IPS-18c (cell line): ENCODE data around the gene IGSF6.
"Not testable (repeated sequence)": the region's sequence is repeated elsewhere in the genome, so short reads cannot be mapped to it uniquely, and the experiment has no call there.

ENCODE experiments used
- H3K4me3 ChIP-seq: 2 replicates; pipeline ENCODE4 v1.7.0; 2013; ENCODE audit warnings: low read depth, mild to moderate bottlenecking, low read length, moderate library complexity; ENCODE audit not compliant: insufficient read depth
- H3K9me3 ChIP-seq: one replicate; pipeline ENCODE4 v1.6.1; 2013; ENCODE audit warnings: mild to moderate bottlenecking, low read length, moderate library complexity; ENCODE audit not compliant: control insufficient read depth, insufficient read depth

The IGSF6 gene, protein sequence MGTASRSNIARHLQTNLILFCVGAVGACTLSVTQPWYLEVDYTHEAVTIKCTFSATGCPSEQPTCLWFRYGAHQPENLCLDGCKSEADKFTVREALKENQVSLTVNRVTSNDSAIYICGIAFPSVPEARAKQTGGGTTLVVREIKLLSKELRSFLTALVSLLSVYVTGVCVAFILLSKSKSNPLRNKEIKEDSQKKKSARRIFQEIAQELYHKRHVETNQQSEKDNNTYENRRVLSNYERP

GRCh38 chr16:21652453-21652852, at the start of gene IGSF6:
Gene IGSF6, minus strand, starts transcription at chr16:21652608. Its CDS starts 10 bp downstream, at chr16:21652598.
- Histone ChIP-seq H3K9me3 (no peaks in the 10 kb centered on the region), H3K4me3 (no peak within 1 kb of the TSS)

GRCh38 chr16:21701271-21701670, 48.9 kb upstream of the IGSF6 start:
- no peak overlapping the region for H3K4me3 ChIP-seq

DNA sequence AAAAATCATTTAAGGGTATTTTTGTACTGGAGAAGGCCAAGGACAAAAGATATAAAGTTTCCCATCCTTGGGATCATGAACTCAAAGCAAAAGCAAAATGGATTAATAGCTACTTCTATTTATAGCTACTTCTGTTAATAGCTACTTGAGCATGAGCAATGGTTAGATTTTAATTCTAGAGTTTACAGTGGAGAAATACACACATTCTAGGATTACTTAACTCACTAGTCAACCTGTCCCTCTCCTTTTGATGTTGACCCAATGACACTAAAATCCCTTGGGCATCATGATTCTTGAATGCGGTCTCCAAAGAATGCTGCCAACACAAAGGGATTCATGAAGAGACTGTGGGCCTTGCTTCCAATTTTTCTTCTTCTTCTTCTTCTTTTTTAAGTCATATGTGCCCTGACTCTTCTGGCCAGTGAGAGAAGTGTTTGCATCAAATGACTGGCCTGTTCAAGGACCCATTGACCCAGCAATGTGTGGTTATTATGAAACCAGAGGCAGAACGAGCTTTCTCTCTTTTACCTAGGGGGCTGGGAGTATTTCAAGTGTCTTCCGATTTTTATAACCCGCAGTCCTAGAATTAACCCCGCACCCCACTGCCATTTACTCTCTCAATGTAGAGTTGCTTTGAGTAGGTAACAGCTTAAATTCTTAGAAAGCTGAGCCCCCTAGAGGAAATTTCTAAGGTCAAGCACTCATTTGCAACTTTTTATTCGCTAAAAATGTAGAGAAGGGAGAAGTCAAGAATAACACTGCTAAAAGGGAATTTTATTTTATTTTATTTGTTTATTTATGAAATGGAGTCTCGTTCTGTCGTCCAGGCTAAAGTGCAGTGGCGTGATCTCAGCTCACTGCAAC, 46.0 kb upstream of the IGSF6 start:
- Histone ChIP-seq H3K4me3 (no peak overlapping the region), H3K9me3 (no peaks in the 10 kb centered on the region)

More at GRCh38 chr16:21701271-21701670, 48.9 kb upstream of the IGSF6 start:
- no peaks in the 10 kb centered on the region for H3K9me3 ChIP-seq

- Histone ChIP-seq H3K4me3 (no peak overlapping the region), H3K9me3 (no peaks in the 10 kb centered on the region)
Measured at GRCh38 chr16:21697032-21697431, 44.6 kb upstream of the IGSF6 start.

GRCh38 chr16:21694609-21695008, 42.2 kb upstream of the IGSF6 start:
- no peaks in the 10 kb centered on the region for H3K9me3 ChIP-seq
- no peak overlapping the region for H3K4me3 ChIP-seq

- H3K4me3 ChIP-seq, H3K9me3 ChIP-seq: not testable (repeated sequence)
Measured at GRCh38 chr16:21690967-21691366, 38.6 kb upstream of the IGSF6 start.

GRCh38 chr16:21689107-21689506, 36.7 kb upstream of the IGSF6 start:
- no peaks in the 10 kb centered on the region for H3K9me3 ChIP-seq
- H3K4me3 ChIP-seq, result no peak overlapping the region

GRCh38 chr16:21685034-21685455, 32.6 kb upstream of the IGSF6 start:
- H3K4me3 ChIP-seq, result no peak overlapping the region
- H3K9me3 ChIP-seq, result no peaks in the 10 kb centered on the region

GRCh38 chr16:21684199-21684598, 31.8 kb upstream of the IGSF6 start:
- no peaks in the 10 kb centered on the region for H3K9me3 ChIP-seq
- H3K4me3 ChIP-seq, result no peak overlapping the region

DNA sequence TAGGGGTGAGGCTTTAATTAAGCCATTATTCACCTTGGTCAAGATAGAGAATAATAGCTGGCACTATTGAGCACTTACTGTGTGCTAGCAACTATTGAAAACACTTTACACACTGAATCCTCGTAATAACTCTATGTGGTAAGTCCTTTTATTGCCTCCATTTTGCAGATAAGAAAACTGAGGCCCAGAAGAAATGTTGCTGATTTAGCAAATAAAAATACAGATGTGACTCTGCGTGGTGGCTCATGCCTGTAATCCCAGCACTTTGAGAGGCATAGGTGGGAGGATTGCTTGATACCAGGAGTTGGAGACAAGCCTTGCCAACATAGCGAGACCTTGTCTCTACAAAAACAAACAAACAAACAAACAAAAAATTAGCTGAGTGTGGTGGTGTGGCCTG, 30.8 kb upstream of the IGSF6 start:
- Histone ChIP-seq H3K4me3 (no peak overlapping the region), H3K9me3 (no peaks in the 10 kb centered on the region)

DNA sequence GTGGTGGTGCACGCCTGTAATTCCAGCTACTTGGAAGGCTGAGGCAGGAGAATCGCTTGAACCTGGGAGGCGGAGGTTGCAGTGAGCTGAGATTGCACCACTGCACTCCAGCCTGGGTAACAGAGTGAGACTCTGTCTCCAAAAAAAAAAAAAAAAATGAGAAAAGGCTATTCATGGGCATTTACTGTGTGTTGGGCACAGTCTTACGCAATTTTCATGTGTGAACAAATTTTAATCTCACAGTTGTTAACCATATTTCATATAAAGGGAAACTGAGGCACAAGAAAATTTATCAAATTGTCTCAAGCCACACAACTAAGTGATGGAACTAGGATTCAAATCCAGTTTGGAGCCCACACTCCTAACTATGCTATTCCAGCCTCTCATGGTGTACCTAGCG, 28.3 kb upstream of the IGSF6 start:
- not testable (repeated sequence) for H3K9me3 ChIP-seq

GRCh38 chr16:21674456-21674855, 22.0 kb upstream of the IGSF6 start:
- H3K9me3 ChIP-seq, H3K4me3 ChIP-seq: not testable (repeated sequence)

More for the DNA sequence above, 28.3 kb upstream of the IGSF6 start:
- not testable (repeated sequence) for H3K4me3 ChIP-seq

- Histone ChIP-seq H3K9me3 (no peaks in the 10 kb centered on the region), H3K4me3 (no peak overlapping the region)
Measured at GRCh38 chr16:21673469-21673868, 21.1 kb upstream of the IGSF6 start.

GRCh38 chr16:21667575-21667974, 15.2 kb upstream of the IGSF6 start:
- H3K9me3 ChIP-seq, result no peaks in the 10 kb centered on the region
- no peak overlapping the region for H3K4me3 ChIP-seq

- H3K4me3 ChIP-seq, result no peak overlapping the region
- H3K9me3 ChIP-seq, result no peaks in the 10 kb centered on the region
Measured at GRCh38 chr16:21666772-21667171, 14.4 kb upstream of the IGSF6 start.

DNA sequence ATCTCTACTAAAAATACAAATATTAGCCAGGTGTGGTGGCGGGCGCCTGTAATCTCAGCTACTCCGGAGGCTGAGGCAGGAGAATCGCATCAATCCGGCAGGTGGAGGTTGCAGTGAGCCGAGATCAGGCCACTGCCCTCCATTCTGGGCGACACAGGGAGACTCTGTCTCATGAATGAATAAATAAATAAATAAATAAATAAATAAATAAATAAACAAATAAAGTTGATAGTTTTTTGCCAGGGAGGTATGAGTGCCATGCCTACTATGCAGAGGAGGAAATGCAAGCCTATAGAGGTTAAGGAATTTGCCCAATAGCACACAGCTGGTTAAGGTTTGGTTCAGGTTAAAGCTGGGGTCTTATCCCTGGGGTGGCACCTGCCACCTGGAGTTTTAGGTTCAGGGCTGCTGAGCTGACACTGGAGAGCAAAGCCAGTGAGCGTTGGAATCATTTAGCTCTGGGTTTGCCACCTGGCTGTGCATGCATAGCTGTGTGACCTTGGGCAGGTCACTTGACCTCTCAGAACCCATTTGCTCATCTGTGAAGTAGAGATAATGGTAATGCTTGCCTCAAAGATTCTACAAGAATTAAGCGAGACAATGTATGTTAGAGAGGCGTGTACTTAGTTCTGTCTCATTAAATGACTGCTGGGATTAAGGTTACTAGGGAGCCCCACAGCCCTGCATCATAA, 12.5 kb upstream of the IGSF6 start:
- H3K9me3 ChIP-seq, result no peaks in the 10 kb centered on the region
- H3K4me3 ChIP-seq, result no peak overlapping the region

DNA sequence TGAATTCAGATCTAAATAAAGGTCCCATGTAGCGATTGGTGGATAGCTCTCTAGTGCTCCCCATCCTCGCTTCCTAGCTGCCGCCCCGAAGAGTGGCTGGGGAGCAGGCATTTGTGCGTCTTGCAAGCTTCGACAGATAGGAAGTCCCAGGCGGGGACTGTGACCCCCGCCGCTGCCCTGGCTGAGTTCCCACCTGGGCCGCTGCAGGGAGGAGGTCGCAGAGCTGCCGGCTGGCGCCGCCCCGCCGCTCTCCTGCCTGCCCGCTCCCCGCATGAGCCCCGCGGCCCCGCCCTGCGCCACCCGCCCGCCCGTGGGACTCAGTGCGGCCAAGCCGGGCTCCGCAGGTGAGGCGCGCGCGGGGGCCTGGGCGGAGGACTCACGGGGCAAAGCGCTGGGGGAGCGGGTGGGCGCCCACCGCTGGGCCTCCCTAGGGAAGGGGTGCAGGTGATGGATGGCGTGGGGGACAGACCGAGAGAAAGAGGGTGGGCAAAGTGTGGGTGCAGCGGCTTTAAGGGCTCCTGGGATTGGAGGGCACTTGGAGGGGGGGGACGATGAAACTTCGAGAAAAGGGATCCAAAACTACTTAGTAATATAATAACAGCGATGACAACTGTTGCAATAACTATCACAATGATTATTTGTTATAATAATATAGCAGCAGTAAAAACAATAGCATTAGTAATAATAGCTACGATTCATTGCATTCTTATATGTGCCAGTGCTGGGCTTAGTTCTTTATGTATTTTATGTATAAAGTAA, 11.7 kb upstream of the IGSF6 start, which contains the start of gene OTOA:
TSS of gene OTOA (plus strand) at position 80 of the 759 bp plus-strand sequence. CDS start 14,547 bp downstream, outside the sequence.
- Histone ChIP-seq H3K4me3 (peak within 1 kb of the TSS; percentile 44; the same call in 1 of the 2 replicates), H3K9me3 (no peaks in the 10 kb centered on the region)
